GM20431 (cell line): ENCODE data around the gene KIAA1210.

Experiments used
- in situ Hi-C: fragments of 300-500 bp; cut with MseI, MboI; formaldehyde crosslinking; loops from one replicate; pipeline ENCODE4 v1.15.0; 2020; ENCODE audit warnings: low sequenced_read_pairs; ENCODE audit not compliant: unreplicated experiment

Gene KIAA1210

DNA sequence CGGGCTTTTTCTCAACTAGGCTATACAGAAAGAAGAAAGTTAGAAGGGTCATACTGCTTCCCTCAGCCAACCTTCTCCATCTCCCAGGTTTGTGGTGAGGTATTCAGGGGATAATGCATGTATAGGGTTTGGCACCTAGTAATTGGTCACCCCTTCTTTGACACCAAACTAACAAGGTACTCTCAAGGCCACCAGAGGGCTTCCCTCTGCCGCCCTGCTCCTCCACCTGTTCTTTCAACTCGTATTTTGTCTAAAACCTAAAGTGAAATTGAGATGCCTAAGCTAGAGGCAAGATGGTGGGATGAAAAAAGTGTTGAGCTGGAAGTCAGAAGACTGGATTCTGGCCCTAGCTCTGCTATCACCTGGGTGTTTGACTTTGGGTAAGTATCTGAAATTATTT lies 32.8 kb downstream of the KIAA1210 start:
- in situ Hi-C loops: no loop called here

DNA sequence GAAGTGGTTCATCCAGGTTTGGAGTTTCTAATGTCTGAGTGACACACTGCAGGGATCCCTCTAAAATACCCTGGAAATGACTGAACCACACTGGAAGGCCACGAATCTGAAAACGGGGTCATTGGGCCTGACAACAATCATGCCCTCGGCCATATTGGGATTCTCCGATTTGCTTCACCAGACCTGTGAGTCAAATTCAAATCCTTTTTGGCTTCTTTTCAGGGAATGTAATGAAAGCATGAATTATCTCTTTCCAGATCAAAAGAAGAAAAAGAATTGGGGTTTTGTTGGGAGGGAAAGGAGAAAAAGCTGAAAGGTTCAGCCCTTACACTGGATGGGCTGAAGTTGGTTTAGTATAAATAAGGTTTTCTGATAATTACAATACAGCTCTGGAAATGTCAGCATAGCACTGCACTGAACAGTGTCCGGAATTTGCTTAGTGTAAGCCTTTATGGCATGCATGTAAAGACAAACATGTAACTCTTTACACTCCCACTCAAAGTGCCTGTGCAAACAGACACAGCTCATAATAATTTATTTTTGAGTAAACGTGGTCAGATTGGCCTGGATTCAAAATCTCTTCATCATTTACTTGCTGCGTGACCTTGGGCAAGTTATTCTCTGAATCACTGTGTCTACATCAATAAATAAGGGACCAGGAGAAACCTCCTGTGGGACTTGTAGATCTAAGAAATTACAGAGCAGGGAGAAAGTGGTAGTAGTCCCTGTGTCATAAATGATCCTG lies 33.4 kb downstream of the KIAA1210 start:
- in situ Hi-C loops: no loop called here

DNA sequence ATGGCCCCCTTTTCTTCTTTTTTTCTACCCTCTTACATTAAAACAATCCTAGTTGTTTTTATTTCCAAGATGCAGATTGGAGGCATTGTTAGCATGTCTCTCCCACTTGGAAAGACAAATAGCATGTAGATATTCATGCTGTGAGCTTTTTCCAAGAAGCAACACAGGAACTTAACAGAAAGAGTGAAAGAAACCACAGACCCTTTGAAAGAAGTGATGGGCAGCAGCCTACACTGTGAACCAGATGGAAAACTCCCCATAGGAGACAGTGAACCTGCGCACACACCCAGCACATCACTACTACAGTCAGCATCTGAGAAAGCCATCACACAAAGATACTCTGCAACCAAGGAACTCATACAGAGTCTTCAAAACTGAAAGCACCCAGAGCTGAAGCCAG lies 37.0 kb downstream of the KIAA1210 start:
- in situ Hi-C loops: no loop called here

DNA sequence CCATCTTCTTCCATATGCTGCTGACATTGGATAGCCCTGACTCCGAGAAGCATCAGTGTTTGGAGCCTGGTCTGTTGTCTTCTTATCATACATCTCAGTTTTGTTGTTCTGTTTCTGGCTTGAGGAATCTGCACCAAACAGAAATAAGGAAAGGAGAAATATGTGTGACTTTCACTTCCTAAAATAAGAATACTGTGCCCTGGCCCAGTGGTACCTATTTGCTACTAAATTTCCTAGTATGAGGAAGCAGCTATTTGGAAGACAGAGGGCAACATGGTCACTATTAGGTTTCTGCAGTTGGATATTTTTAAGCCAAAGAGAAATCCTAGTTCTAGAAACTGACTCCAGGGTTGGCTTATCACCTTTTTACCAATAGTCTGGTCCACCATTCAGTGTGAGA lies 38.0 kb downstream of the KIAA1210 start:
- in situ Hi-C loops: no loop called here

DNA sequence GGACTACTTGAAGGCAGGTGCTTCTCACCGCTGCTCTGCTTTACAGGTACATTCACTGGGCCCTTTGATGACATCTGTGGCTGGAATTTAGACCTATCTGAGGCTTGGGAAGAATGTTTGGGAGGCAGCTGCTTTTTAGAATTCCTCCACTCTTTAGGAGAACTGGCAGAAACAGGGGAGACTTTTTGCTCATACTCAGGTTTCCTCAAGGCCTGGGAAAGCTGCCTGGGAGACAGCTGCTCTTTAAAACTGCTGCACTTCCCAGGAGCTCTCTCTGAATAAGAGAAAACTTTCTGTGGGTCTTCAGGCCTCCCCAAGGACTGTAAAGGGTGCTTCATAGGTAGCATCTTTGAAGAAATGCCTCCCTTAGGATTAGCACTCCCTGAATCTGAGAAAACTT lies 40.5 kb downstream of the KIAA1210 start:
- in situ Hi-C loops: no loop called here

DNA sequence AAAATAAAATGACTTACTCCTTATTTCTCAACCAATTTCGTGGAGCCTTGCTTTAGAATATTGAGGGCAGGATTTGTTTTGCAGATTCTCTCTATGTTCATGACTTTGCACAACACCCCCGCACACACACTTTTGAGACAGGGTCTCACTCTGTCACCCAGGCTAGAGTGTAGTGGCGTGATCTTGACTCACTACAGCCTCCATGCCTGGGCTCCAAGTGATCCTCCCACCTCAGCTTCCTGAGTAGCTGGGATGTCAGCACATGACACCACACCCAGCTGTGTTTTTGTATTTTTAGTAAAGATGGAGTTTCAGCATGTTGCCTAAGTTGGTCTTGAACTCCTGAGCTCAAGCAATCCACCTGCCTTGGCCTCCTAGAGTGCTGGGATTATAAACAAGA lies 42.8 kb downstream of the KIAA1210 start:
- in situ Hi-C loops: no loop called here

DNA sequence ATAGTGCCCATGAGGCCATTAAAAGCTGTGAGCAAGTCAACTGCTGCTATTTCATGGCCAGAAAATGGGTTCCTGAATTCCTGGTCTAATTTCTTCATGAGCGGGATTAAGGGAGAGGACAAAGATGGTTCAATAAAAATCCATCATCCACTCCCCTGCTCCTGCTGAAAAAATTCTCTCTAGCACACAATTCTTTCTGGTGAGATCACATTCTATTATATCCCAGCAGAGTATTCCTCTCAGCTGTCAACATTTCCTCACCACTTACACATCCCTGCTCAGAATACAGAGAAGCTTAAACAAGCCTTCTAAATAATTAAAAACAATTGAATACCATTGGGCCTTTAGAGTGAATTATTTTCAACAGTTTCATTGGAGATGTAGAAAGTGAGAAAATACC lies 45.3 kb downstream of the KIAA1210 start:
- in situ Hi-C loops: no loop called here

DNA sequence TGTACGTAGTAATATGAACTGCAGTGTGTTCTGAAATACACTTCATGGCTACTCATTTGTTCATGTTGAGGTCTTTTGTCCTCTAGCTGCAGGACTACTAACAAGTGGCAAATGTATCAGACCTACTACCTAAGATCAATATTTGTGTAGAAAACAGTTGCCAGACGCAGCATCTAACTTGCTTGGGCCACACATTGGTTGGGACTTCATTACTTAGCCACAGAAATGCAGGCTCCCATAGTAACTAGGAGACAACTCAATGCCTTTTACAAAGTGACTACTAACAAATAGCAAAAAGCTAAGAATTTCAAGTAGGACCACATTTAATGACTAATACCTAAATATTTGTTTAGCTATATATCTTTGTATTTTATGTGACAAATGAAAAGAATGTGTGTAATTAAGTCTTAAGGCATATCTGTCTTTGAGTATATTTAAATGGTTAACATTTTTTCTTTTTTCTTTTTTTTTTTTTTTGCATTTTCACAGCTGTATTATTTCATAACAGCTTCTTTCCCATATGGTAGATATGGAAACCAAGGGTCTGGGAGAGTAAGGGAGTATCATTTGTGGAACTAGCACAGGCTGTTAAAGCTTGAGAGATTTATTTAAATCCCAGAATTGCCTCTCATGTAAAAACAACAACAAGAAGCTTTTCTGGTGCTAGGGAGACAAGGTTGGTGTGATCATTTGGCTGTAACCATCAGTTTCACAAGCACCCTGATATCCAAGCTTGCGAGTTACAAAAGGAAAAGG lies 52.2 kb downstream of the KIAA1210 start:
- in situ Hi-C loops: no loop called here

DNA sequence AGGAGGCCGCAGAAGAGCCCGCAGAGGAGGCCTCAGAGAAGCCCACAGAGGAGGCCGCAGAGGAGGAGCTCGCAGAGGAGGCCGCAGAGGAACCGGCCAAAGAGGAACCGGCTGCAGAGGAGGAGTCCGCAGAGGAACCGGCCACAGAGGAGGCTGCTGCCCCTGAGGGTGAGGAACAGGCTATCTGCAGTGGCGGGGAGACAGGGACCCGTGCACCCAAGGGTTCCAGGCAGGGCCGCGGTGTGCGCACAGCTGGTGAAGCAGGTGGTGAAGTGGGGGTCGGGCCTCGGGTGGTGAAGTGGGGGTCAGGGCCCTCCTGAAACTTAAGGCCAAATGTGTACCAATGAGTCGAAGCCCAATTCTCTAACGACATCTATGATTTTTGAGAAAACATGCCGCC lies 53.7 kb downstream of the KIAA1210 start:
- in situ Hi-C loops: no loop called here

DNA sequence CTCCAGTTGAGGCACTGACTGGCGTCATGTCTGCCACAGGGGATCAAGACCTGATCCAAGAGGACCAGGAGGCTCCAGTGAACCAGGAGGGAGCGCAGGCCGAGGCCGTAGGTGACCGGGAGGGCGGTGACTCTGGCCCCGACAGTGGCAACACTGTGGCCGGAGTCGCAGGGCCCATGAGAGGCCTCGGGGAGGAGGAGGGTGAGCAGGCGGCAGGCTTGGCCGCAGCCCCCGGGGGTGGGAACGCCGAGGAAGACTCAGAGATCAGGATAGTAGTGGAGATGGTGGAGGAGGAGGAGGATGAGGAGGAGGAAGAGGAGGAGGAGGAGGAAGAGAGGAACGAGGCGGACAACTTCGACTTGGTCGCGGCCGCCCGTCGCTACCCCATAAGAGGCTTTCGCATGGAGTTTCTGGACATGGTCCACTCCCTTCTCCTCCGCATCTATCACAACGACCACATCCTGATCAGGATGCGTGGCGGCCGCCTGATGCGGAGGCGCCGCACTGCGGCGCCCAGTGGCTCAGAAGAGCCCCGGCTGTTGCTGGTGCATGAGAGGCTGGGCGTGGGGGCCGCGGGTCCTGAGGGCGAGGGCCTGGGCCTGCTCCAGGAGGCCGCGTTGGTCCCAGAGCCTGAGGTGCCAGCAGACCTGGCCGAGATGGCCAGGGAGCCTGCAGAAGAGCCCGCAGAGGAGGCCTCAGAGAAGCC lies 54.3 kb downstream of the KIAA1210 start:
- in situ Hi-C loops: no loop called here

DNA sequence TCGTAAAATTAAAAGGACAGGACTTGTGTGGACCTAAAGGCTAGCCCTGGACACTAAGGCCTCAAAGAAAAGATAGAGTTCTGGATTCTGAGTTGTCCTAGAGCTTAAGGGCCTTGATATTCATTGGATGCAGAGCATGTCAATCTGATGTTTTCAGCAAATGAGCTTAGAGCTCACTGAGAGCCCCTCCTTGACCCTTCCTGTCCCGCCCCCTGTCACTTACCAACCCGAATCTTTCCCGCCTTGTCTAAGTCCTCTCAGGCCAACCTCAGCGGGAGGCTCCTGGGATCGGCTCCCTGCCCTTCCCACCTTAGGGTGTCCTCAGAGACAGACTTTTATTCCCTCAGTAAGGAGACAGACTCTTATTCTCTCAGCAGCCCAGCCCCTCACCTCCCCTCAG lies 54.9 kb downstream of the KIAA1210 start, which contains the start of gene CT47C1:
CT47C1 (plus strand) TSS at position 250 of the 400 bp plus-strand sequence. CDS start 233 bp downstream, outside the sequence.
- in situ Hi-C loops: no loop called here

DNA sequence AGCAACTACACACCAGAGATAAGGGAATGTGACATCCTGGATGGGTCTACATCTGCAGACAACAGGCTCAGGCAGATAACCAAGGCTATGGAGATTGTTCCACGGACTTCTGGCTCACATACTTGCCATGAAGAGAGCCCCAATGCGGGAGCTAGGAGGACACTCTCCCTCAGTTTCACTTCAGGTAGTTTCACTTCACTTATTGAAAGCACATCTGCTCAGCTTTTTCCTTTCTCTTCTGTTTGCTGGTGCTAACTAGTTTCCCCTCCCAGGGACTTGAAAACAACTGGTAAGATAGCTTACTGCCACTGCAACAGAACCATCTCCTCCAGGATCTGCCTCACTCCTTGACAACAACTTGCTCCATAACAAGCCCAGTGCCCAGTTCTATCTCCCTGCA lies 56.2 kb downstream of the KIAA1210 start:
- in situ Hi-C loops: no loop called here

DNA sequence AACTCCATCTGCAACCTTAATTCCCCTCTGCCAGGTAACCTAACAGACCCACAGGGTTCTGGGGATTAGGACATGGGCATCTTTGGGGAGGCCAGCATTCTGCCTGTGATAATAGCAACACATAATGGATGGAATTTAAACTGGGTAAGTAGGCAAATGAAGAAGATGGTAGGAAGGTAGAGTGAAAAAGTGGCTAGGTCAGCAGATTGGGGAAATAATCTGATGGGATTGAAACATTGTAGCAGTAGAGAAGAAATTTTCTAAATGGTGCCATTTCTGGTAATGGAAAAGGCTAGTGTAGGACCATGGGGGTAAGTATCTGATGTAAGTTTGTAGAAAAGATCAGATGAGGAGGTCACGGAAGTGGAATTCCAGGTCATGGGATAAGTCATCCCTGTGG lies 57.9 kb downstream of the KIAA1210 start:
- in situ Hi-C loops: no loop called here

DNA sequence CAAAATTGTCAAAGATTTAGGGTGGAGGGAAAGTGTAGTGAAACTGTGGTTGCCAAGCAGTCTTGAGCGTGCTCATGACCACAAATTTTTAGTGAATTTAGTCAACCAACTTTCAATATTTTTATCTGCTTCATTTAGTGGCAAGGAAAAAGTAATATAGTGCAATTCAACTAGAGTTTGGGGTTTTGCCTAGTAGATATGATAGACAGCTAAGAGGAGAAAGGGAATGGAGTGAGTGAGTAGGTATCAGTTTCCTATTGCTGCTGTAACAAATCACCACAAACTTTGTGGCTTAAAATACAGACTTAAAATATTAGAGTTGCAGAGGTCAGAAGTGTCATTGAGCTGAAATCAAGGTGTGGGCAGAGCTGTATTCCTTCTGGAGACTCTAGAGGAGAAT lies 58.5 kb downstream of the KIAA1210 start:
- in situ Hi-C loops: no loop called here

DNA sequence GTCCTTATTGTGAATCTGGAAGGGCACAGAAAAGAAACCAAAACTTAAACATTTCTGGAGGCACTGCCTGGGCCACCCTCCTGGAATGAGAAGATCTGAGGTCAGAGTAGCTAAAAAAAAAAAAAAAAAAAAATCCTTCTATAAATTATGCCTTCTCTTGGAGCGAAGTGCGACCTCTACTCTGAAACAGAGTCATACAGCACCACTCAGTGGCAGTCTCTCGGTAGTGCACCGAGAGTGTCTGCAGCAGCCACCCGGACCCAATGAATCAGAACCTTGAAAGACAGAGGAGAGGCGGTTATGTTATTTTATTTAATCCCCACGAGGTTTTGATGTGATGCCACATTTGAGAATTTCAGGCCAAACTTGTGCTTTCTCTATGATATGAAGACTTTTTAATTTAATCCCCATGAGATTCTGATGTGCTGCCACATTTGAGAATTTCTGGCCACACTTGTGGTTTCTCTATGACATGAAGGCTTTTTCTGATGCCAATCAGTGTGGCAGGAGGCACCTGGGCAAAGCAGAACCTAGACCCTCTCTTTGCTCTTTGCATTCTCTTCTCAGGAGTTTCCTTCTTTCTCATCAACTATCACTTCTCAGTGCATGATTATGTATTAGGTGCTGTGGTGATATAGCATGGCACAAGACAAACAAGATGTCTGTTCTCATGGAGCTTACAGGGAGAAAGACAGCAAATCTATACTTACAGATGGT lies 60.4 kb downstream of the KIAA1210 start:
- in situ Hi-C loops: no loop called here

DNA sequence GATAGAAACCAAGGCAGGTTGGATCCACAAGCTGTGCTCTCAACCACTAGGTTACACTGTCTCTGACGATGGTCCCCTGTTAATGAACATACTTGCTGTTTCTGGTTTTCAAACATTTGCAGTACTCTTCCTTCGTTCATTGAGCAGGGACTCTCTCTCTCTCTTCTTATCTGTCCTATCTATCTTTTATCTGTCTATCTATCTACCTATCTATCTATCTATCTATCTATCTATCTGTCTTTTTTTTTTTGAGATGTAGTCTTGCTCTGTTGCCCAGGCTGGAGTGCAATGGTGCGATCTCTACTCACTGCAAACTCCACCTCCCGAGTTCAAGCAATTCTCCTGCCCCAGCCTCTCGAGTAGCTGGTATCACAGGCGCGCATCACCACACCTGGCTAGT lies 64.2 kb downstream of the KIAA1210 start:
- in situ Hi-C loops: no loop called here

DNA sequence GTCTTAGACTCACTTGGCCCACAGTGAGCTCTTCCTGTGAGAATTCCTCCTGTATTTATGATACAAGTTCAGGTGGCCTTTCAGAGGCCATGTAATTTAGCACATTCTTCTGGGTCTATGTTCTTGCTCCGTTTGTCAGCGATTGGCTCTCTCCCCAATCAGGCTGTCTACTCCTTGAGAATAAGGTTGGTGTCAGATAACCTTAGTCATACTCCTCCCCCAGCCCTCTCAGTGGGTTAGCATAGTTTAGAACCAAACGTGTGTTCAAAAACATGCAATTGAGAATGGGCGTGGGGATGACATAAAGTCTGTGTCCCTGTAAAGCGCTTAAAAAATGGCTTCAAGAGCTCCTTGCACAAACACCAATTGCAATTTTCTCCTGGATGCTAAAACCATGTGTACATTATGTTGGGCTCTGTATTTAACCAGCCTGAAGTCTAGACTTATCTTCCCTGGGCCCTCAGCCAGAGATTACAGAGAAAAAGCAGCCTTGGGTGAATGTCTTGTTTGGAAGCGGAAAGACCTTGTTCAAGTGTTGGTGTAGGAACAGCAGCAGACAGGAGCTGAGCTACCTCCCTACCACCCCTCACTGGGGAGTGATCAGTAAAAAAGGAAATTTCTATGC lies 64.8 kb downstream of the KIAA1210 start:
- in situ Hi-C loops: no loop called here

DNA sequence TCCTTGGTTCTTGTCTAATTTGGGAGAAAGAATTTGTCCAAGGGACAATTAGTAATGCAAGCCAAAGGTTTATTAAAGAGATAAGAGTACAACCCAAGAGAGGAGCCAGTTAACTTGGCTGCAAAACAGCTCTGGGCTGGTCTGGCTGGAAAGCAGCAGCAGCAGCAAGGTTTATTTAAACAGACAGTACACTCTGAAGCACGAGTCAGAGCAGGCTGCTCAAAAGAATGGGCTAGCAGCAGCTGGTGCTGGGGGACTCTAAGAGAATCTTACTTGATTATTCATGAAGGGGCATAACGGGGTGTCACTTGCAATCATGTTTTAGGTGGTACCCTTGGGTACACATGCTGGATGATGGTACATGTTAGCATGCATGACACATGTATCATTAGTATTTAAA lies 71.9 kb downstream of the KIAA1210 start:
- in situ Hi-C loops: no loop called here

DNA sequence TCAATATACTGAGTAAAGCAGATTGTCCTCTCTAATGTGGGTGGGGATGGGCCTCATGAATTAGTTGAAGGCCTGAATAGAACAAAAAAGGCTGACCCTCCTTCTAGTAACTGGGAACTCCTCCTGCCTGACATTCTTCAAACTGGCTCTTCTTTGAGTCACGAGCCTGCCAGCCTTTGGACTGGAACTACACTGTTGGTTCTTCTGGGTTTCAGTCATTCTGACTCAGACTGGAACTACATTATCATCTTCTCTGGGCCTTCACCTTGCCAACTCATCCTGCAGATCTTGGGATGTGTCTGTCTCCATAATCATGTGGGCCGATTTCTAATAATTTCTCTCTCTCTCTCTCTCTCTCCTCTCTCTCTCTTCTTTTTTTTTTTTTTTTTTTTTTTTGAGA lies 81.7 kb downstream of the KIAA1210 start:
- in situ Hi-C loops: no loop called here

DNA sequence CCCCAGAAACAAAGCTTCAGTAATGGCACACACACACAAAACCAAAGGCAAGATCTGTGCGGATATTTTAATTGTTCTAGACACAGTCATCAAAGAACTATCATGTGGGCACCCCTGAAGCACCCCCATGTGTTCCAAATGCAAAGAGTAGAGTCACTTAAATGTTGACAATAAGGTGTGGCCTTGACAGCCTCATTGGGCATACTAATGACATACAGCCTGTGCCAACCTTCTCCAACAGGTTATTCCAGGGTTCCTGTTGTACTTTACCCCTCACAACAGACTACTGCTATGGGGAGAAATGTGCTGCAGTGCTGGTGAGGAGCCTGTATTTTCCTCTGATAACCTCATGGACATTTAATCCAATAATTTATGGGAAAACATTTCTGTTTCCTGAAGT lies 84.6 kb downstream of the KIAA1210 start:
- in situ Hi-C loops: no loop called here
